ENCODE data around the gene FSIP1. TPM values are rescaled to one million over a fixed set of nuclear protein-coding genes. Genes with fewer than 3 reads are reported as not detected.

Gene FSIP1
- total RNA-seq, 1 experiment from 2014 or later: 0.61 TPM

GRCh38 chr15:39554746-39555387, 227.8 kb downstream of the FSIP1 start (continued):
- TF ChIP-seq ATF2 (CRISPR knock-in tag; IDR thresholded peaks at IDR 0.05; ENCODE audit: borderline replicate concordance, low read depth) (no peak), FOXP1 (CRISPR knock-in tag; IDR thresholded peaks at IDR 0.05; ENCODE audit: borderline replicate concordance) (no peak), ESRRA (CRISPR knock-in tag; IDR thresholded peaks at IDR 0.05; ENCODE audit: borderline replicate concordance) (no peak), CDX4 (CRISPR knock-in tag; IDR thresholded peaks at IDR 0.05; ENCODE audit: borderline replicate concordance) (no peak), NFYB (CRISPR knock-in tag; conservative IDR thresholded peaks at IDR 0.05; ENCODE audit: low read depth) (no peak), PRRX2 (CRISPR knock-in tag; IDR thresholded peaks at IDR 0.05) (no peak), CREB1 (CRISPR knock-in tag; IDR thresholded peaks at IDR 0.05) (no peak)

GRCh38 chr15:39553947-39554693, 228.5 kb downstream of the FSIP1 start:
- Mint-ChIP-seq H3K4me3 (no peak overlapping the region), H3K36me3 (no peaks in the 10 kb centered on the region), H3K27me3 (ENCODE audit: low read depth) (no peaks in the 10 kb centered on the region), H3K9me3 (no peaks in the 10 kb centered on the region), H3K4me1 (peaks cover 10% of the 10 kb centered on the region), H3K27ac (no peak overlapping the region)
- POLR2A ChIA-PET: no interaction called here
- DNase-seq (ENCODE audit: low spot score): no peak
- TF ChIP-seq FOXP4 (CRISPR knock-in tag; IDR thresholded peaks at IDR 0.05): no peak
- TF ChIP-seq GABPB1 (CRISPR knock-in tag; IDR thresholded peaks at IDR 0.05): no peak
- no peak for TF ChIP-seq ELF4 (CRISPR knock-in tag; IDR thresholded peaks at IDR 0.05; ENCODE audit: low read depth)
- no peak for TF ChIP-seq ZMAT4 (CRISPR knock-in tag; IDR thresholded peaks at IDR 0.05)
- TF ChIP-seq ETV6 (CRISPR knock-in tag; IDR thresholded peaks at IDR 0.05): no peak
- TF ChIP-seq CREM (CRISPR knock-in tag; IDR thresholded peaks at IDR 0.05): no peak
- no peak for TF ChIP-seq NFATC4 (CRISPR knock-in tag; IDR thresholded peaks at IDR 0.05)
- no peak for TF ChIP-seq ZNF219 (CRISPR knock-in tag; IDR thresholded peaks at IDR 0.05; ENCODE audit: borderline replicate concordance)
- no peak for ATAC-seq
- CTCF ChIA-PET: no interaction called here

GRCh38 chr15:39552556-39552955, 230.1 kb downstream of the FSIP1 start:
- CTCF ChIA-PET: interaction anchor here (0.8 kb wide), 1 partner anchor 8 kb away, joined by 3 read pairs; no protein-coding TSS in a partner anchor
- H3K36me3 Mint-ChIP-seq: no peaks in the 10 kb centered on the region
- no peaks in the 10 kb centered on the region for H3K9me3 Mint-ChIP-seq
- peaks cover 10% of the 10 kb centered on the region for H3K4me1 Mint-ChIP-seq
- POLR2A ChIA-PET: no interaction called here
- ATAC-seq (no peak), DNase-seq (ENCODE audit: low spot score) (no peak)
- H3K27ac Mint-ChIP-seq: no peak overlapping the region
- no peaks in the 10 kb centered on the region for H3K27me3 Mint-ChIP-seq (ENCODE audit: low read depth)
- H3K4me3 Mint-ChIP-seq: no peak overlapping the region
- TF ChIP-seq FOXP1 (CRISPR knock-in tag; IDR thresholded peaks at IDR 0.05; ENCODE audit: borderline replicate concordance): no peak
- TF ChIP-seq USF1 (CRISPR knock-in tag; IDR thresholded peaks at IDR 0.05): no peak
- no peak for TF ChIP-seq IRF1 (CRISPR knock-in tag; IDR thresholded peaks at IDR 0.05)
- TF ChIP-seq MXD4 (CRISPR knock-in tag; IDR thresholded peaks at IDR 0.05; ENCODE audit: borderline replicate concordance): no peak
- TF ChIP-seq NFE2L1 (CRISPR knock-in tag; IDR thresholded peaks at IDR 0.05): no peak
- no peak for TF ChIP-seq IRF2 (CRISPR knock-in tag; IDR thresholded peaks at IDR 0.05; ENCODE audit: borderline replicate concordance, low read depth)
- TF ChIP-seq ZNF263 (CRISPR knock-in tag; IDR thresholded peaks at IDR 0.05; ENCODE audit: low read depth): no peak
- no peak for TF ChIP-seq ZNF425 (CRISPR knock-in tag; conservative IDR thresholded peaks at IDR 0.05)
- TF ChIP-seq CBFB (CRISPR knock-in tag; IDR thresholded peaks at IDR 0.05; ENCODE audit: low read depth): no peak
